ENCODE results near the gene ETNK1.
A peak's percentile ranks its signal among the peaks of the same experiment; 100 is the strongest.
"Not testable (repeated sequence)": the region's sequence is repeated elsewhere in the genome, so short reads cannot be mapped to it uniquely, and the experiment has no call there.

Gene ETNK1

GRCh38 chr12:22684140-22685118 lies 59.5 kb downstream of the ETNK1 start:
- H3K4me3 ChIP-seq (ENCODE audit: low read length), result no peak overlapping the region
- DNase-seq (ENCODE audit: low read depth), result peak; percentile 56
- peak; percentile 49 for TF ChIP-seq CTCF (IDR thresholded peaks at IDR 0.05; ENCODE audit: insufficient read depth, low read depth, low read length, missing control alignments)

- no peak for TF ChIP-seq CTCF (IDR thresholded peaks at IDR 0.05; ENCODE audit: insufficient read depth, low read depth, low read length, missing control alignments)
- H3K4me3 ChIP-seq (ENCODE audit: low read length), result no peak overlapping the region
- DNase-seq (ENCODE audit: low read depth), result no peak
Observed at GRCh38 chr12:22686193-22686592, 61.2 kb downstream of the ETNK1 start.

- no peak overlapping the region for H3K4me3 ChIP-seq (ENCODE audit: low read length)
- no peak for TF ChIP-seq CTCF (IDR thresholded peaks at IDR 0.05; ENCODE audit: insufficient read depth, low read depth, low read length, missing control alignments)
- peak; percentile 38 for DNase-seq (ENCODE audit: low read depth)
Observed at GRCh38 chr12:22687361-22688076, 62.5 kb downstream of the ETNK1 start.

GRCh38 chr12:22689876-22690275 lies 64.9 kb downstream of the ETNK1 start:
- no peak overlapping the region for H3K4me3 ChIP-seq (ENCODE audit: low read length)
- no peak for DNase-seq (ENCODE audit: low read depth)
- TF ChIP-seq CTCF (IDR thresholded peaks at IDR 0.05; ENCODE audit: insufficient read depth, low read depth, low read length, missing control alignments), result no peak

GRCh38 chr12:22691319-22691718 lies 66.3 kb downstream of the ETNK1 start:
- no peak overlapping the region for H3K4me3 ChIP-seq (ENCODE audit: low read length)
- DNase-seq (ENCODE audit: low read depth), result no peak
- TF ChIP-seq CTCF (IDR thresholded peaks at IDR 0.05; ENCODE audit: insufficient read depth, low read depth, low read length, missing control alignments), result no peak

GRCh38 chr12:22692467-22692866 lies 67.5 kb downstream of the ETNK1 start:
- DNase-seq (ENCODE audit: low read depth), result not testable (repeated sequence)

GRCh38 chr12:22692964-22693555 lies 68.1 kb downstream of the ETNK1 start:
- H3K4me3 ChIP-seq (ENCODE audit: low read length), result no peak overlapping the region
- no peak for TF ChIP-seq CTCF (IDR thresholded peaks at IDR 0.05; ENCODE audit: insufficient read depth, low read depth, low read length, missing control alignments)
- DNase-seq (ENCODE audit: low read depth), result no peak

More at GRCh38 chr12:22692467-22692866, 67.5 kb downstream of the ETNK1 start:
- H3K4me3 ChIP-seq (ENCODE audit: low read length), result not testable (repeated sequence)

Measured in epithelial cell of esophagus (primary cell).